HG03095 (cell line): ENCODE measurements around the gene VEZT.
"Not testable (repeated sequence)": the region's sequence is repeated elsewhere in the genome, so short reads cannot be mapped to it uniquely, and the experiment has no call there.

Experiments
- ATAC-seq: cut with Tn5 transposase; IDR thresholded peaks from one replicate; pipeline ENCODE4 v1.9.1; 2021; ENCODE audit warnings: moderate library complexity; ENCODE audit not compliant: unreplicated experiment

The VEZT gene

GRCh38 chr12:95220190-95220589 lies 2.6 kb downstream of the VEZT start:
- no peak for ATAC-seq

GRCh38 chr12:95220726-95221125 lies 3.1 kb downstream of the VEZT start:
- no peak for ATAC-seq

GRCh38 chr12:95224202-95225170 lies 6.9 kb downstream of the VEZT start:
- ATAC-seq: no peak

GRCh38 chr12:95225645-95226212 lies 8.1 kb downstream of the VEZT start:
- ATAC-seq: no peak

- no peak for ATAC-seq
Observed at GRCh38 chr12:95227818-95228356, 10.3 kb downstream of the VEZT start.

GRCh38 chr12:95228617-95229016 lies 11.0 kb downstream of the VEZT start:
- no peak for ATAC-seq

GRCh38 chr12:95229636-95230035 lies 12.0 kb downstream of the VEZT start:
- ATAC-seq: no peak

GRCh38 chr12:95230313-95230712 lies 12.7 kb downstream of the VEZT start:
- ATAC-seq: no peak

GRCh38 chr12:95231190-95231589 lies 13.6 kb downstream of the VEZT start:
- ATAC-seq: no peak

GRCh38 chr12:95234187-95234586 lies 16.6 kb downstream of the VEZT start:
- not testable (repeated sequence) for ATAC-seq

GRCh38 chr12:95235621-95236020 lies 18.0 kb downstream of the VEZT start:
- ATAC-seq: not testable (repeated sequence)

- ATAC-seq: no peak
Observed at GRCh38 chr12:95237315-95237714, 19.7 kb downstream of the VEZT start.

GRCh38 chr12:95238150-95238549 lies 20.5 kb downstream of the VEZT start:
- no peak for ATAC-seq

- no peak for ATAC-seq
Observed at GRCh38 chr12:95239216-95239615, 21.6 kb downstream of the VEZT start.

GRCh38 chr12:95239835-95240234 lies 22.2 kb downstream of the VEZT start:
- ATAC-seq: not testable (repeated sequence)

GRCh38 chr12:95240556-95240955 lies 22.9 kb downstream of the VEZT start:
- ATAC-seq: no peak

- ATAC-seq: not testable (repeated sequence)
Observed at GRCh38 chr12:95241138-95241537, 23.5 kb downstream of the VEZT start.

GRCh38 chr12:95241761-95242506 lies 24.3 kb downstream of the VEZT start:
- ATAC-seq: no peak

- ATAC-seq: no peak
Observed at GRCh38 chr12:95243497-95244183, 26.0 kb downstream of the VEZT start.

GRCh38 chr12:95244350-95244749 lies 26.7 kb downstream of the VEZT start:
- no peak for ATAC-seq

- ATAC-seq: no peak
Observed at GRCh38 chr12:95248095-95248494, 30.5 kb downstream of the VEZT start.
